NCI-H774 (cell line): Measurements from ENCODE around the gene PHPT1.
"Not testable (repeated sequence)": the region's sequence is repeated elsewhere in the genome, so short reads cannot be mapped to it uniquely, and the experiment has no call there.

ENCODE experiments used
- DNase-seq: peaks from one replicate; lab custom pipeline; 2025; lab: John Stamatoyannopoulos, UW

The PHPT1 gene

GRCh38 chr9:136849038-136849959 lies at the start of gene PHPT1:
Gene PHPT1 (plus strand): TSS chr9:136849409. CDS start chr9:136849431, 22 bp downstream.
- DNase-seq, result peak; percentile 100

GRCh38 chr9:136799854-136800657 lies 49.2 kb upstream of the PHPT1 start:
- peak; percentile 95 for DNase-seq

GRCh38 chr9:136802321-136802720 lies 46.9 kb upstream of the PHPT1 start:
- DNase-seq, result no peak

GRCh38 chr9:136803009-136803550 lies 46.1 kb upstream of the PHPT1 start:
- DNase-seq, result not testable (repeated sequence)

GRCh38 chr9:136803551-136804508 lies 45.4 kb upstream of the PHPT1 start:
- DNase-seq, result no peak

- no peak for DNase-seq
Measured at GRCh38 chr9:136804509-136805206, 44.6 kb upstream of the PHPT1 start.

GRCh38 chr9:136805207-136805740 lies 43.9 kb upstream of the PHPT1 start:
- no peak for DNase-seq

GRCh38 chr9:136806067-136806466 lies 43.1 kb upstream of the PHPT1 start:
- no peak for DNase-seq

GRCh38 chr9:136806631-136807201 lies 42.5 kb upstream of the PHPT1 start:
- DNase-seq, result no peak

GRCh38 chr9:136807281-136808074 lies 41.7 kb upstream of the PHPT1 start, which contains the start of gene RABL6:
Gene RABL6 (plus strand): TSS chr9:136807948. CDS start chr9:136808197, 249 bp downstream.
- DNase-seq, result peak; percentile 85

- DNase-seq, result no peak
Measured at GRCh38 chr9:136808075-136808805, 41.0 kb upstream of the PHPT1 start.

GRCh38 chr9:136808806-136809158 lies 40.4 kb upstream of the PHPT1 start:
- no peak for DNase-seq

- DNase-seq, result no peak
Measured at GRCh38 chr9:136814725-136815421, 34.3 kb upstream of the PHPT1 start.

- DNase-seq, result no peak
Measured at GRCh38 chr9:136815422-136815782, 33.8 kb upstream of the PHPT1 start.

GRCh38 chr9:136820971-136821825 lies 28.0 kb upstream of the PHPT1 start:
- DNase-seq, result no peak

GRCh38 chr9:136821826-136822544 lies 27.2 kb upstream of the PHPT1 start:
- DNase-seq, result no peak
